RWPE2 (cell line): ENCODE results near the gene OMG.
A peak's percentile ranks its signal among the peaks of the same experiment; 100 is the strongest.

ENCODE experiments used
- ATAC-seq: fragments of 200-7000 bp; cut with Tn5 transposase; 3 replicates; pipeline ENCODE4 v1.9.1; 2021; ENCODE audit warnings: low read depth
- DNase-seq: peaks from one replicate; pipeline ENCODE4 v3.0.0-alpha.2; 2020; ENCODE audit warnings: low spot score
- H3K27ac ChIP-seq: fragments of 450-650 bp; 2 replicates; pipeline ENCODE4 v1.5.1; 2017; ENCODE audit warnings: mild to moderate bottlenecking; ENCODE audit not compliant: poor library complexity, severe bottlenecking
- H3K27me3 ChIP-seq: fragments of 250-450 bp; sonication (Bioruptor Pico); 2 replicates; pipeline ENCODE4 v1.5.1; 2021; ENCODE audit warnings: mild to moderate bottlenecking, moderate library complexity; ENCODE audit not compliant: insufficient read depth, poor library complexity, severe bottlenecking
- H3K36me3 ChIP-seq: fragments of 250-450 bp; sonication (Bioruptor Pico); 2 replicates; pipeline ENCODE4 v1.5.1; 2020; ENCODE audit warnings: low read depth, mild to moderate bottlenecking, moderate library complexity
- H3K4me1 ChIP-seq: fragments of 250-450 bp; sonication (Bioruptor Pico); 2 replicates; pipeline ENCODE4 v1.5.1; 2021; ENCODE audit warnings: mild to moderate bottlenecking, moderate library complexity; ENCODE audit not compliant: insufficient read depth, poor library complexity, severe bottlenecking
- H3K4me3 ChIP-seq: fragments of 250-450 bp; sonication (Bioruptor Pico); 2 replicates; pipeline ENCODE4 v1.5.1; 2021; ENCODE audit warnings: mild to moderate bottlenecking, moderate library complexity; ENCODE audit not compliant: severe bottlenecking
- H3K9me3 ChIP-seq: fragments of 250-450 bp; sonication (Bioruptor Pico); 2 replicates; pipeline ENCODE4 v1.5.1; 2021; ENCODE audit warnings: mild to moderate bottlenecking, moderate library complexity; ENCODE audit not compliant: severe bottlenecking
- TF ChIP-seq, protein P1 (sequence below): fragments of 450-650 bp; IDR thresholded peaks from one replicate; pipeline ENCODE4 v1.5.1; 2017; ENCODE audit warnings: mild to moderate bottlenecking, moderate library complexity; ENCODE audit not compliant: poor library complexity, severe bottlenecking

OMG gene

DNA sequence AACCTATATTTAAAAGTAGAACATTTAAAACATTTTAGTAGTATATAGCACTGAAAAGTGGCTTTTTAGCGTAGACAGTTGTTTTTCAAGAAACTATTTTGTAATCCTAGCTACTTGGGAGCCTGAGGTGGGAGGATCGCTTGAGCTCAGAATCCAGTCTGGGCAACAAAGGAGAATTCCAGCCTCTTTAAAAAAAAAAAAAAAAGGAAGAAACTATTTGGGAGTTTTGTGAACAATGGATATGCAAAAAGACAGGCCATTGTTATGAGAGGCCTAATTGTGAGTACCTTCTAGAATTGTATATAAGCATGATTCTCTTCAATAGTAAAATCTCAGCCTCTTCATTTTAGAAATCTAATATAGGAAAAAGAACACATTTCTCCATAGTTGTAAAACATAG is 17.6 kb downstream of the OMG start:
- Histone ChIP-seq H3K27ac (no peak overlapping the region), H3K9me3 (no peaks in the 10 kb centered on the region), H3K36me3 (peaks cover 48% of the 10 kb centered on the region), H3K4me3 (no peak overlapping the region), H3K27me3 (no peaks in the 10 kb centered on the region), H3K4me1 (peaks cover 8% of the 10 kb centered on the region)
- DNase-seq: no peak
- TF ChIP-seq, protein P1, sequence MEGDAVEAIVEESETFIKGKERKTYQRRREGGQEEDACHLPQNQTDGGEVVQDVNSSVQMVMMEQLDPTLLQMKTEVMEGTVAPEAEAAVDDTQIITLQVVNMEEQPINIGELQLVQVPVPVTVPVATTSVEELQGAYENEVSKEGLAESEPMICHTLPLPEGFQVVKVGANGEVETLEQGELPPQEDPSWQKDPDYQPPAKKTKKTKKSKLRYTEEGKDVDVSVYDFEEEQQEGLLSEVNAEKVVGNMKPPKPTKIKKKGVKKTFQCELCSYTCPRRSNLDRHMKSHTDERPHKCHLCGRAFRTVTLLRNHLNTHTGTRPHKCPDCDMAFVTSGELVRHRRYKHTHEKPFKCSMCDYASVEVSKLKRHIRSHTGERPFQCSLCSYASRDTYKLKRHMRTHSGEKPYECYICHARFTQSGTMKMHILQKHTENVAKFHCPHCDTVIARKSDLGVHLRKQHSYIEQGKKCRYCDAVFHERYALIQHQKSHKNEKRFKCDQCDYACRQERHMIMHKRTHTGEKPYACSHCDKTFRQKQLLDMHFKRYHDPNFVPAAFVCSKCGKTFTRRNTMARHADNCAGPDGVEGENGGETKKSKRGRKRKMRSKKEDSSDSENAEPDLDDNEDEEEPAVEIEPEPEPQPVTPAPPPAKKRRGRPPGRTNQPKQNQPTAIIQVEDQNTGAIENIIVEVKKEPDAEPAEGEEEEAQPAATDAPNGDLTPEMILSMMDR: no peak
- ATAC-seq: no peak

DNA sequence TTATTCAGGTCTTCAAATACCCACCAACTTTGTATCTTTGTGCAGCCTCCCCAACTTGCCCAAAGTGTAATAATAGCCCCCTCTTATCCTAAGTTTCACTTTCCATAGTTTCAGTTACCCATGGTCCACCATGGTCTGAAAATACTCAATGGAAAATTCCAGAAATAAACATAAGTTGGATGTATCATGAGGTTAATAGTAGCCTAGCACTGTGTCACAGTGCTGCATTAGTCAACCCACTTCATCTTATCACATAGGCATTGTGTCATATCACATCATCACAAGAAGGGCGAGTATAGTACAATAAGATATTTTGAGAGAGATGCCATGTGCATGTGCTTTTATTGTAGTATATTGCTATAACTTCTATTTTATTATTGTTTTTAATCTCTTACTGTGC is 21.9 kb downstream of the OMG start:
- no peak for DNase-seq
- Histone ChIP-seq H3K27ac (peak overlapping the region; percentile 62), H3K36me3 (peaks cover 69% of the 10 kb centered on the region)

GRCh38 chr17:31274252-31274651 is 22.8 kb downstream of the OMG start:
- Histone ChIP-seq H3K27ac (peak overlapping the region; percentile 62), H3K36me3 (peaks cover 61% of the 10 kb centered on the region), H3K9me3 (no peaks in the 10 kb centered on the region), H3K4me3 (no peak overlapping the region), H3K27me3 (no peaks in the 10 kb centered on the region), H3K4me1 (peaks cover 27% of the 10 kb centered on the region)
- DNase-seq (no peak), ATAC-seq (peak; percentile 64)
- TF ChIP-seq, protein P1: no peak

More for the DNA sequence above, 21.9 kb downstream of the OMG start:
- TF ChIP-seq, protein P1: no peak
- Histone ChIP-seq H3K4me1 (peaks cover 20% of the 10 kb centered on the region), H3K4me3 (no peak overlapping the region), H3K9me3 (no peaks in the 10 kb centered on the region), H3K27me3 (no peaks in the 10 kb centered on the region)
- no peak for ATAC-seq

- TF ChIP-seq, protein P1: no peak
Observed at GRCh38 chr17:31273516-31273915, 23.5 kb downstream of the OMG start.

GRCh38 chr17:31272803-31273202 is 24.2 kb downstream of the OMG start:
- H3K36me3 ChIP-seq: peaks cover 54% of the 10 kb centered on the region
- peak overlapping the region; percentile 62 for H3K27ac ChIP-seq
- TF ChIP-seq, protein P1: no peak
- ATAC-seq: no peak
- no peak overlapping the region for H3K4me3 ChIP-seq
- peaks cover 41% of the 10 kb centered on the region for H3K4me1 ChIP-seq
- no peak for DNase-seq
- no peaks in the 10 kb centered on the region for H3K27me3 ChIP-seq
- H3K9me3 ChIP-seq: no peaks in the 10 kb centered on the region

More at GRCh38 chr17:31273516-31273915, 23.5 kb downstream of the OMG start:
- Histone ChIP-seq H3K4me3 (no peak overlapping the region), H3K36me3 (peaks cover 57% of the 10 kb centered on the region), H3K27me3 (no peaks in the 10 kb centered on the region), H3K9me3 (no peaks in the 10 kb centered on the region), H3K4me1 (peaks cover 34% of the 10 kb centered on the region), H3K27ac (peak overlapping the region; percentile 62)
- DNase-seq: no peak
- no peak for ATAC-seq
